ENCODE data around the gene THSD7B. TPM values are rescaled to one million over a fixed set of nuclear protein-coding genes. Genes with fewer than 3 reads are reported as not detected.
"Not testable (repeated sequence)": the region's sequence is repeated elsewhere in the genome, so short reads cannot be mapped to it uniquely, and the experiment has no call there.

The THSD7B gene
- total RNA-seq, 1 experiment from 2014 or later, result under 0.01 TPM

DNA sequence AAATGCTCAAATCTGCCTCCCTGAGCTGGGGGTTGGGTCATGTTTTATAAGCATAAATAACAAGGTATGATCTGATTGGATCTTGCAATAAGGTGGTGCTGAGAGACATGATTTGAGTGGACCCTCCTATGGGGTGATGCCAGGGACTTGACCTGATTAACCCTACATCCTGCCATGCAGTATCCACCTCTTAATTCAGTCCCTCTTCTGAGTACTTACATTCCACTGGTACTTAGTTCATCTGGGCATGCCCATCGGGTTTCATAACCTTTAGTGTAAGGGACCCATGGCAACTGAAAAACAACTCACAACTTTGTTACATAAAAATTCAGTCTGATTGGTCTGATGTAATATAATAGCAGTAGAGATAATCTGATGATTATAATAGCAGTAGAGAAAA lies 801.0 kb downstream of the THSD7B start:
- no peak for TF ChIP-seq EZH2phosphoT487 (IDR thresholded peaks at IDR 0.05; ENCODE audit: borderline replicate concordance, low read length)
- Histone ChIP-seq H3F3A (ENCODE audit: low read length, unreplicated experiment) (no peaks in the 10 kb centered on the region), H3K4me2 (ENCODE audit: low read length) (no peak overlapping the region), H2AFZ (ENCODE audit: low read length) (no peak overlapping the region), H3K9me2 (replicated peaks; ENCODE audit: low read length) (no peaks in the 10 kb centered on the region), H3K36me3 (ENCODE audit: low read depth, low read length) (no peaks in the 10 kb centered on the region), H3K9me3 (ENCODE audit: low read length) (no peaks in the 10 kb centered on the region), H3K9ac (ENCODE audit: low read length) (no peak overlapping the region), H3K27me3 (ENCODE audit: low read length) (no peaks in the 10 kb centered on the region), H3K27ac (ENCODE audit: low read length) (no peak overlapping the region), H3K79me2 (ENCODE audit: low read length) (no peaks in the 10 kb centered on the region), H3K4me3 (ENCODE audit: low read length) (no peak overlapping the region), H3K4me1 (ENCODE audit: insufficient read depth, low read length) (no peaks in the 10 kb centered on the region), H4K20me1 (ENCODE audit: low read length) (no peaks in the 10 kb centered on the region)
- intact Hi-C loops (cut with micrococcal nuclease), result no loop called here
- CTCF ChIA-PET, result no interaction called here
- BruUV-seq (replicated peaks), result no TSS peak
- DNase-seq (no peak), ATAC-seq (no peak)
- POLR2A ChIA-PET (ENCODE audit: unreplicated experiment), result no interaction called here

DNA sequence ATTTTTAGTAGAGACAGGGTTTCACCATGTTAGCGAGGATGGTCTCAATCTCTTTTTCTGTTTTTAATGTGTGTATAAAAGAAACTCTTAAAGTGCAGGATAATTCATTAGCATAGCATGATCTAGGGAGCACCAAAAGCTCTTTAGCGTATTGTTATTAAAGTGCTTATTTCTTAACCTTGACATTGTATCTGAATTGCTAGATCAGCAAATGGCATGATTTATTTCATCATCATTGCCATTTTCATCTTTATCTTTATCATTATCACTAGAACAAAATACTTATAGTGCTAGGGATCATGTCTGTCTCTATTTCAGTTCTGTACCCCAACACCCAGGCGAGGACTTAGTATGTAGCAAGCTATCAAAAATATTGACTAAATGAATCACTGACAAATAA lies 805.1 kb downstream of the THSD7B start:
- Histone ChIP-seq H3K9ac (ENCODE audit: low read length) (no peak overlapping the region), H3K27me3 (ENCODE audit: low read length) (0 out of 2 replicates have a peak, but pooled peaks cover 4% of the 10 kb centered on the region), H3F3A (ENCODE audit: low read length, unreplicated experiment) (no peaks in the 10 kb centered on the region), H3K9me3 (ENCODE audit: low read length) (no peaks in the 10 kb centered on the region), H3K27ac (ENCODE audit: low read length) (no peak overlapping the region), H3K9me2 (replicated peaks; ENCODE audit: low read length) (no peaks in the 10 kb centered on the region), H3K79me2 (ENCODE audit: low read length) (no peaks in the 10 kb centered on the region), H4K20me1 (ENCODE audit: low read length) (no peaks in the 10 kb centered on the region), H3K4me1 (ENCODE audit: insufficient read depth, low read length) (no peaks in the 10 kb centered on the region), H3K4me2 (ENCODE audit: low read length) (no peak overlapping the region), H2AFZ (ENCODE audit: low read length) (no peak overlapping the region), H3K36me3 (ENCODE audit: low read depth, low read length) (no peaks in the 10 kb centered on the region), H3K4me3 (ENCODE audit: low read length) (no peak overlapping the region)
- intact Hi-C loops (cut with micrococcal nuclease), result no loop called here
- DNase-seq (no peak), ATAC-seq (no peak)
- TF ChIP-seq, protein P1, sequence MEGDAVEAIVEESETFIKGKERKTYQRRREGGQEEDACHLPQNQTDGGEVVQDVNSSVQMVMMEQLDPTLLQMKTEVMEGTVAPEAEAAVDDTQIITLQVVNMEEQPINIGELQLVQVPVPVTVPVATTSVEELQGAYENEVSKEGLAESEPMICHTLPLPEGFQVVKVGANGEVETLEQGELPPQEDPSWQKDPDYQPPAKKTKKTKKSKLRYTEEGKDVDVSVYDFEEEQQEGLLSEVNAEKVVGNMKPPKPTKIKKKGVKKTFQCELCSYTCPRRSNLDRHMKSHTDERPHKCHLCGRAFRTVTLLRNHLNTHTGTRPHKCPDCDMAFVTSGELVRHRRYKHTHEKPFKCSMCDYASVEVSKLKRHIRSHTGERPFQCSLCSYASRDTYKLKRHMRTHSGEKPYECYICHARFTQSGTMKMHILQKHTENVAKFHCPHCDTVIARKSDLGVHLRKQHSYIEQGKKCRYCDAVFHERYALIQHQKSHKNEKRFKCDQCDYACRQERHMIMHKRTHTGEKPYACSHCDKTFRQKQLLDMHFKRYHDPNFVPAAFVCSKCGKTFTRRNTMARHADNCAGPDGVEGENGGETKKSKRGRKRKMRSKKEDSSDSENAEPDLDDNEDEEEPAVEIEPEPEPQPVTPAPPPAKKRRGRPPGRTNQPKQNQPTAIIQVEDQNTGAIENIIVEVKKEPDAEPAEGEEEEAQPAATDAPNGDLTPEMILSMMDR (conservative IDR thresholded peaks at IDR 0.05; ENCODE audit: low read depth, low read length), result no peak
- TF ChIP-seq EZH2 (IDR thresholded peaks at IDR 0.05; ENCODE audit: low read length, unreplicated experiment) (no peak), EZH2phosphoT487 (IDR thresholded peaks at IDR 0.05; ENCODE audit: borderline replicate concordance, low read length) (no peak)
- CTCF ChIA-PET, result no interaction called here
- BruUV-seq (replicated peaks), result no TSS peak
- POLR2A ChIA-PET (ENCODE audit: unreplicated experiment), result no interaction called here

DNA sequence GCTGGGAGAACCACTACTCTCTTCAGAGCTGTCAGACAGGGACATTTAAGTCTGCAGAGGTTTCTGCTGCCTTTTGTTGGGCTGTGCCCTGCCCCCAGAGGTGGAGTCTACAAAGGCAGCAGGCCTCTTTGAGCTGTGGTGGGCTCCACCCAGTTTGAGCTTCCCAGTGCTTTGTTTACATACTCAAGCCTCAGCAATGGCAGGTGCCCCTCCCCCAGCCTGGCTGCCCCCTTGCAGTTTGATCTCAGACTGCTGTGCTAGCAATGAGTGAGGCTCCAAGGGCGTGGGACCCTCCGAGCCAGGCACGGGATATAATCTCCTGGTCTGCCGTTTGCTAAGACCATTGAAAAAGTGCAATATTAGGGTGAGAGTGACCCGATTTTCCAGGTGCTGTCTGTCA lies 822.5 kb downstream of the THSD7B start:
- BruUV-seq (replicated peaks); H4K20me1 ChIP-seq (ENCODE audit: low read length); ATAC-seq; DNase-seq; H3K27me3 ChIP-seq (ENCODE audit: low read length); H3K4me3 ChIP-seq (ENCODE audit: low read length); H3F3A ChIP-seq (ENCODE audit: low read length, unreplicated experiment); CTCF ChIA-PET; H3K79me2 ChIP-seq (ENCODE audit: low read length); H3K27ac ChIP-seq (ENCODE audit: low read length); H3K9me3 ChIP-seq (ENCODE audit: low read length); H3K4me2 ChIP-seq (ENCODE audit: low read length); POLR2A ChIA-PET (ENCODE audit: unreplicated experiment); H3K36me3 ChIP-seq (ENCODE audit: low read depth, low read length); H3K9ac ChIP-seq (ENCODE audit: low read length); H3K9me2 ChIP-seq (replicated peaks; ENCODE audit: low read length); H3K4me1 ChIP-seq (ENCODE audit: insufficient read depth, low read length); intact Hi-C loops (cut with micrococcal nuclease); H2AFZ ChIP-seq (ENCODE audit: low read length): not testable (repeated sequence)

DNA sequence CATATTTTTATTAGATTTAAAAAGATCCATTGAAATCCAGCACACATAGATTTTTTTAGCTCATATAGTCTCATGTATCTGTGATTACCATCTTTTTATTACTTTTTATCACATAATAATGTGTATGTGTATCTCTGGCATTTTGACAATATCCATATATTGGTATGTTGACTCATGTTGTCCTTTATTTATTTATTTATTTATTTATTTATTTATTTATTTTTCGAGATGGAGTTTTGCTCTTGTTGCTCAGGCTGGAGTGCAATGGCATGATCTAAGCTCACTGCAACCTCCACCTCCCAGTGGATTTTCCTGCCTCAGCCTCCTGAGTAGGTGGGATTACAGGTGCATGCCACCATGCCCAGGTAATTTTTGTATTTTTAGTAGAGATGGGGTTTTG lies 823.2 kb downstream of the THSD7B start:
- H3F3A ChIP-seq (ENCODE audit: low read length, unreplicated experiment); H3K9ac ChIP-seq (ENCODE audit: low read length); DNase-seq; H3K4me1 ChIP-seq (ENCODE audit: insufficient read depth, low read length); H3K9me2 ChIP-seq (replicated peaks; ENCODE audit: low read length); H3K4me3 ChIP-seq (ENCODE audit: low read length); BruUV-seq (replicated peaks); ATAC-seq; H4K20me1 ChIP-seq (ENCODE audit: low read length); H3K4me2 ChIP-seq (ENCODE audit: low read length); intact Hi-C loops (cut with micrococcal nuclease); H3K27me3 ChIP-seq (ENCODE audit: low read length); POLR2A ChIA-PET (ENCODE audit: unreplicated experiment); H3K27ac ChIP-seq (ENCODE audit: low read length); H3K9me3 ChIP-seq (ENCODE audit: low read length); H3K36me3 ChIP-seq (ENCODE audit: low read depth, low read length); H3K79me2 ChIP-seq (ENCODE audit: low read length); H2AFZ ChIP-seq (ENCODE audit: low read length); CTCF ChIA-PET: not testable (repeated sequence)

Measured in PC-3 (cell line).